Measurements from ENCODE around the gene RAB31. TPM values are rescaled to one million over a fixed set of nuclear protein-coding genes. Genes with fewer than 3 reads are reported as not detected.

RAB31 gene
- total and polyA plus RNA-seq, 2 donors from 2014 or later: 17.3 to 77.1 TPM

DNA sequence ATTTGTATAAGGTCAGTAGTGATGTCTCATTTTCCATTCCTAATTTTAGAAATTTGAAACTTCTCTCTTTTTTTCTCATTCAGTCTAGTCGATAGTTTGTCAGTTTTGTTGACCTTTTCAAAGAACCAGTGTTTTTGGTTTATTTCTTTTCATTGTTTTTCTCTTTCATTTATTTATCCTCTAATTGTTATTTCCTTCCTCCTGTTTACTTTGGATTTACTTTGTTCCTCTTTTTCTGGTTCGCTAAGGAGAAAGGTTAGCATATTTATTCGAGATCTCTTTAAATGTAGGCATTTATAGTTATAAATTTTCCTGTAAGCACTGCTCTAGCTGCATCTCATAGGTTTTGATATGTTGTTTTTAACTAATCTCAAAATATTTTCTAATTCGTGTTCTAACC lies 112.6 kb downstream of the RAB31 start:
- intact Hi-C loops (cut with DNase I): no loop called here
- peak; percentile 47 for FAIRE-seq
- H3K9ac ChIP-seq (ENCODE audit: low read length in 3 of 3): no peak overlapping the region

GRCh38 chr18:9822587-9823185 lies 114.6 kb downstream of the RAB31 start:
- Histone ChIP-seq H3K9me3 (ENCODE audit: control insufficient read depth in 2 of 3, insufficient read depth in 1 of 3, low read length in 3 of 3) (peaks cover 0 to 2% (median 0%) of the 10 kb centered on the region in 3 donors), H3K9ac (ENCODE audit: low read length in 3 of 3) (no peak overlapping the region), H3K27ac (ENCODE audit: low read depth in 2 of 2, low read length in 2 of 2) (no peak overlapping the region), H3K4me3 (ENCODE audit: low read length in 3 of 3) (no peak overlapping the region), H3K4me1 (ENCODE audit: control insufficient read depth in 2 of 3, insufficient read depth in 2 of 3, low read depth in 1 of 3, low read length in 3 of 3) (peaks cover 0 to 21% (median 12%) of the 10 kb centered on the region in 3 donors), H3K36me3 (ENCODE audit: control insufficient read depth in 2 of 3, insufficient read depth in 3 of 3, low read length in 3 of 3) (no peaks in the 10 kb centered on the region), H3K27me3 (ENCODE audit: control insufficient read depth, insufficient read depth, low read length) (no peaks in the 10 kb centered on the region)
- TF ChIP-seq, protein P1, sequence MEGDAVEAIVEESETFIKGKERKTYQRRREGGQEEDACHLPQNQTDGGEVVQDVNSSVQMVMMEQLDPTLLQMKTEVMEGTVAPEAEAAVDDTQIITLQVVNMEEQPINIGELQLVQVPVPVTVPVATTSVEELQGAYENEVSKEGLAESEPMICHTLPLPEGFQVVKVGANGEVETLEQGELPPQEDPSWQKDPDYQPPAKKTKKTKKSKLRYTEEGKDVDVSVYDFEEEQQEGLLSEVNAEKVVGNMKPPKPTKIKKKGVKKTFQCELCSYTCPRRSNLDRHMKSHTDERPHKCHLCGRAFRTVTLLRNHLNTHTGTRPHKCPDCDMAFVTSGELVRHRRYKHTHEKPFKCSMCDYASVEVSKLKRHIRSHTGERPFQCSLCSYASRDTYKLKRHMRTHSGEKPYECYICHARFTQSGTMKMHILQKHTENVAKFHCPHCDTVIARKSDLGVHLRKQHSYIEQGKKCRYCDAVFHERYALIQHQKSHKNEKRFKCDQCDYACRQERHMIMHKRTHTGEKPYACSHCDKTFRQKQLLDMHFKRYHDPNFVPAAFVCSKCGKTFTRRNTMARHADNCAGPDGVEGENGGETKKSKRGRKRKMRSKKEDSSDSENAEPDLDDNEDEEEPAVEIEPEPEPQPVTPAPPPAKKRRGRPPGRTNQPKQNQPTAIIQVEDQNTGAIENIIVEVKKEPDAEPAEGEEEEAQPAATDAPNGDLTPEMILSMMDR (IDR thresholded peaks at IDR 0.05; ENCODE audit: borderline replicate concordance, extremely low read depth, insufficient read depth): no peak
- FAIRE-seq: no peak
- intact Hi-C loops (cut with DNase I): no loop called here
- no peak for DNase-seq

More for the DNA sequence above, 112.6 kb downstream of the RAB31 start:
- Histone ChIP-seq H3K36me3 (ENCODE audit: control insufficient read depth in 2 of 3, insufficient read depth in 3 of 3, low read length in 3 of 3) (no peaks in the 10 kb centered on the region), H3K27ac (ENCODE audit: low read depth in 2 of 2, low read length in 2 of 2) (no peak overlapping the region), H3K9me3 (ENCODE audit: control insufficient read depth in 2 of 3, insufficient read depth in 1 of 3, low read length in 3 of 3) (peaks cover 0 to 2% (median 0%) of the 10 kb centered on the region in 3 donors), H3K4me1 (ENCODE audit: control insufficient read depth in 2 of 3, insufficient read depth in 2 of 3, low read depth in 1 of 3, low read length in 3 of 3) (peaks cover 0 to 12% (median 10%) of the 10 kb centered on the region in 3 donors), H3K4me3 (ENCODE audit: low read length in 3 of 3) (no peak overlapping the region), H3K27me3 (ENCODE audit: control insufficient read depth, insufficient read depth, low read length) (no peaks in the 10 kb centered on the region)
- TF ChIP-seq, protein P1 (IDR thresholded peaks at IDR 0.05; ENCODE audit: borderline replicate concordance, extremely low read depth, insufficient read depth): no peak
- no peak for DNase-seq

GRCh38 chr18:9823805-9824473 lies 115.8 kb downstream of the RAB31 start:
- H3K4me3 ChIP-seq (ENCODE audit: low read length in 3 of 3): no peak overlapping the region
- H3K27me3 ChIP-seq (ENCODE audit: control insufficient read depth, insufficient read depth, low read length): no peaks in the 10 kb centered on the region
- peaks cover 0 to 2% (median 0%) of the 10 kb centered on the region in 3 donors for H3K9me3 ChIP-seq (ENCODE audit: control insufficient read depth in 2 of 3, insufficient read depth in 1 of 3, low read length in 3 of 3)
- FAIRE-seq (no peak), DNase-seq (no peak)
- TF ChIP-seq, protein P1 (IDR thresholded peaks at IDR 0.05; ENCODE audit: borderline replicate concordance, extremely low read depth, insufficient read depth): no peak
- H3K36me3 ChIP-seq (ENCODE audit: control insufficient read depth in 2 of 3, insufficient read depth in 3 of 3, low read length in 3 of 3): no peaks in the 10 kb centered on the region
- intact Hi-C loops (cut with DNase I): no loop called here
- peak overlapping the region; percentile 17 to 45 for H3K27ac ChIP-seq (ENCODE audit: low read depth in 2 of 2, low read length in 2 of 2)
- H3K9ac ChIP-seq (ENCODE audit: low read length in 3 of 3): peak overlapping the region in 1 of 3 donors; percentile 12
- peaks cover 0 to 21% (median 14%) of the 10 kb centered on the region in 3 donors for H3K4me1 ChIP-seq (ENCODE audit: control insufficient read depth in 2 of 3, insufficient read depth in 2 of 3, low read depth in 1 of 3, low read length in 3 of 3)
